Tibial nerve (tissue), 4 donors: Measurements from ENCODE around the gene MSI2.

Source experiments
- CTCF ChIP-seq, 5 experiments: fragments of 200-600 bp in 3 of 5; fragments of 450-650 bp in 2 of 5; sonication (generic) in 3 of 5; IDR thresholded peaks; one replicate each; pipeline ENCODE4 v1.5.1; 2016 to 2019; ENCODE audit warnings: antibody characterized with exemption in 5 of 5, mild to moderate bottlenecking in 3 of 5, moderate library complexity in 2 of 5
- EP300 ChIP-seq, 2 donors: sonication (generic); formaldehyde crosslinking; IDR thresholded peaks; one replicate each; pipeline ENCODE4 v1.6.1; 2017; ENCODE audit warnings: antibody characterized with exemption in 2 of 2, mild to moderate bottlenecking in 1 of 2

DNA sequence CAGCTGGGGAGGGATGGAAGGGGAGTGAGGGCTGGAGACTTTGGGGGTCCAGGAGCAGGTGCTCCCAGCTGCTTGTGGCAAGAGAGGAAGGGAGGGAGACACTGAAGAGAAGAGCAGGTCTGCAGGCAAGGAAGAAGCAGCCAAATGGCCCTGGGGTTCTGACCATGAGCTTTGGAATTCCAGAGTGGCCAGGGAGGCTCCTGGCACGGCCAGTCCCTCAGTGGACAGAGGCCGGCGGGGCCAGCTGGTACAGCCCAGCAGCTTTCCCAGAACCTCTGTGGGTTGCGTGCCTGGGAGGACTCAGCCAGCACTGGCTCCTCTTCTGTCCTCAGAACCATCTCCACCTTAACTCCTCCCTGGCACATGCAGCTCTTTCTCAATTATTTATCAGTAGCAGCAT is 233.0 kb downstream of the MSI2 start:
- TF ChIP-seq CTCF (IDR thresholded peaks at IDR 0.05) (no peak), EP300 (IDR thresholded peaks at IDR 0.05) (no peak)
